Left ventricle myocardium inferior (tissue), 1 donor: ENCODE measurements around the gene ATP7A. TPM values are rescaled to one million over a fixed set of nuclear protein-coding genes. Genes with fewer than 3 reads are reported as not detected.

Experiments used
- DNase-seq: peaks from one replicate; pipeline ENCODE4 v3.0.0-alpha.2; 2020
- H3K27ac ChIP-seq: fragments of 200-600 bp; replicated peaks from 2 replicates; pipeline ENCODE4 v1.8.0; 2021
- H3K27me3 ChIP-seq: fragments of 200-600 bp; 2 replicates; pipeline ENCODE4 v1.8.0; 2021; ENCODE audit warnings: low read depth
- H3K36me3 ChIP-seq: fragments of 200-600 bp; 2 replicates; pipeline ENCODE4 v1.8.0; 2021
- H3K4me1 ChIP-seq: fragments of 200-600 bp; 2 replicates; pipeline ENCODE4 v1.8.0; 2021
- H3K4me3 ChIP-seq: fragments of 200-600 bp; 2 replicates; pipeline ENCODE4 v1.8.0; 2021; ENCODE audit warnings: mild to moderate bottlenecking, moderate library complexity
- H3K9me3 ChIP-seq: fragments of 200-600 bp; replicated peaks from 2 replicates; pipeline ENCODE4 v1.8.0; 2021
- CTCF ChIP-seq: fragments of 200-600 bp; IDR thresholded peaks from 2 replicates; pipeline ENCODE4 v1.8.0; 2021; ENCODE audit warnings: antibody characterized with exemption, mild to moderate bottlenecking, borderline replicate concordance
- intact Hi-C: fragments of 100-400 bp; cut with micrococcal nuclease; formaldehyde crosslinking; loops from one replicate; pipeline ENCODE4 v1.11.0; 2022
- total RNA-seq: library from RNA; stranded (reverse); fragmentation: NEBNext Ultra II Directional; extraction: Animal tissue kit (Norgen Biotek cat#: 25700); gene quantifications from one replicate; pipeline ENCODE4 v1.2.1, GENCODE V29; 2021
- donor health status: DM: no; HTN: yes; CAD: no; lungs with severe emphysema.

Gene ATP7A
- total RNA-seq, 1 donor from 2014 or later: 4.5 TPM

GRCh38 chrX:77961063-77961462 lies 50.6 kb downstream of the ATP7A start:
- intact Hi-C loops: no loop called here

GRCh38 chrX:77962068-77962902 lies 51.8 kb downstream of the ATP7A start:
- H3K27me3 ChIP-seq: no peaks in the 10 kb centered on the region
- H3K36me3 ChIP-seq: no peaks in the 10 kb centered on the region
- DNase-seq: no peak
- peak overlapping the region; percentile 6 for H3K4me3 ChIP-seq
- peaks cover 13% of the 10 kb centered on the region for H3K9me3 ChIP-seq
- H3K4me1 ChIP-seq: no peaks in the 10 kb centered on the region
- no peak for TF ChIP-seq CTCF
- no peak overlapping the region for H3K27ac ChIP-seq
- intact Hi-C loops: no loop called here

More at GRCh38 chrX:77961063-77961462, 50.6 kb downstream of the ATP7A start:
- no peaks in the 10 kb centered on the region for H3K36me3 ChIP-seq
- no peak for TF ChIP-seq CTCF
- H3K4me1 ChIP-seq: no peaks in the 10 kb centered on the region
- peaks cover 13% of the 10 kb centered on the region for H3K9me3 ChIP-seq
- no peaks in the 10 kb centered on the region for H3K27me3 ChIP-seq
- H3K4me3 ChIP-seq: no peak overlapping the region
- no peak for DNase-seq
- H3K27ac ChIP-seq: no peak overlapping the region

- Histone ChIP-seq H3K27me3 (no peaks in the 10 kb centered on the region), H3K27ac (no peak overlapping the region), H3K4me3 (no peak overlapping the region), H3K4me1 (no peaks in the 10 kb centered on the region), H3K36me3 (no peaks in the 10 kb centered on the region), H3K9me3 (no peaks in the 10 kb centered on the region)
- no peak for DNase-seq
- intact Hi-C loops: no loop called here
- no peak for TF ChIP-seq CTCF
These were observed 55.9 kb downstream of the ATP7A start for GRCh38 chrX:77966361-77966760.

- Histone ChIP-seq H3K4me3 (no peak overlapping the region), H3K9me3 (no peaks in the 10 kb centered on the region), H3K27ac (no peak overlapping the region), H3K27me3 (no peaks in the 10 kb centered on the region), H3K4me1 (no peaks in the 10 kb centered on the region), H3K36me3 (no peaks in the 10 kb centered on the region)
- intact Hi-C loops: no loop called here
- no peak for DNase-seq
- TF ChIP-seq CTCF: no peak
These were observed 57.1 kb downstream of the ATP7A start for GRCh38 chrX:77967631-77968030.

GRCh38 chrX:77969538-77969937 lies 59.0 kb downstream of the ATP7A start, which contains the start of gene PGAM4:
Gene PGAM4 (minus strand): TSS chrX:77969638. CDS start chrX:77969638, 0 bp downstream.
- intact Hi-C loops: no loop called here
- Histone ChIP-seq H3K4me3 (no peak within 1 kb of the TSS), H3K4me1 (no peaks in the 10 kb centered on the region), H3K27ac (no peak within 1 kb of the TSS), H3K36me3 (no peaks in the 10 kb centered on the region), H3K27me3 (no peaks in the 10 kb centered on the region), H3K9me3 (no peaks in the 10 kb centered on the region)
- DNase-seq: no peak
- TF ChIP-seq CTCF: no peak
